SK-N-SH (cell line): ENCODE measurements around the gene KLHL13. TPM values are rescaled to one million over a fixed set of nuclear protein-coding genes. Genes with fewer than 3 reads are reported as not detected.

Source experiments
- CTCF ChIA-PET: fragments of 300-600, 350-600 bp; formaldehyde crosslinking; extraction: SDS; loops from one replicate; lab custom pipeline; 2021; lab: Yijun Ruan, JAX
- POLR2A ChIA-PET: fragments of 350-600 bp; sonication (Branson Sonifier 250); formaldehyde crosslinking; extraction: SDS; loops from one replicate; lab custom pipeline; 2020; ENCODE audit warnings: antibody characterized with exemption, inconsistent platforms; lab: Yijun Ruan, JAX
- DNase-seq: peaks from one replicate; pipeline ENCODE4 v3.0.0; 2012
- H2AFZ ChIP-seq: fragments of 200-600 bp; sonication (generic); 2 replicates; pipeline ENCODE4 v1.8.1; 2016; ENCODE audit warnings: antibody characterized with exemption, mild to moderate bottlenecking, low read depth
- H3F3A ChIP-seq: fragments of 200-600 bp; sonication (generic); replicated peaks from 2 replicates; pipeline ENCODE3; 2016; ENCODE audit warnings: antibody characterized with exemption, mild to moderate bottlenecking; ENCODE audit not compliant: insufficient read depth
- H3K27ac ChIP-seq, 2 experiments: fragments of 200-500 bp in 1 of 2; fragments of 200-600 bp in 1 of 2; sonication (Bioruptor generic) in 1 of 2; sonication (generic), shearing (Covaris generic) in 1 of 2; 2 replicates each; pipeline versions ENCODE4 v1.5.1 to v1.6.1; 2014 to 2016; ENCODE audit warnings: low read depth in 2 of 2, inconsistent platforms in 1 of 2, low read length in 1 of 2, mild to moderate bottlenecking in 1 of 2, mixed read lengths in 1 of 2
- H3K27me3 ChIP-seq: fragments of 200-600 bp; sonication (generic), shearing (Covaris generic); 2 replicates; pipeline ENCODE4 v1.6.1; 2016; ENCODE audit warnings: mixed run types; ENCODE audit not compliant: insufficient read depth
- H3K36me3 ChIP-seq, 2 experiments: fragments of 200-500 bp in 1 of 2; fragments of 200-600 bp in 1 of 2; sonication (Bioruptor generic) in 1 of 2; sonication (generic) in 1 of 2; replicated peaks in 1 of 2; 2 replicates each; pipeline versions ENCODE3 to v1.5.1; 2014 to 2016; ENCODE audit warnings: low read length in 1 of 2, mild to moderate bottlenecking in 1 of 2; ENCODE audit not compliant: insufficient read depth in 2 of 2, control insufficient read depth in 1 of 2
- H3K4me1 ChIP-seq, 2 experiments: fragments of 200-500 bp in 1 of 2; fragments of 200-600 bp in 1 of 2; sonication (Bioruptor generic) in 1 of 2; sonication (generic), shearing (Covaris generic) in 1 of 2; 2 replicates each; pipeline versions ENCODE4 v1.5.1 to v1.6.1; 2014 to 2016; ENCODE audit warnings: low read depth in 1 of 2, low read length in 1 of 2, mixed run types in 1 of 2; ENCODE audit not compliant: insufficient read depth in 2 of 2, control insufficient read depth in 1 of 2
- H3K4me2 ChIP-seq: fragments of 200-600 bp; sonication (generic), shearing (Covaris generic); 2 replicates; pipeline ENCODE4 v1.6.1; 2017; ENCODE audit warnings: mixed run types
- H3K4me3 ChIP-seq, 2 experiments: fragments of 200-500 bp in 1 of 2; fragments of 200-600 bp in 1 of 2; sonication (Bioruptor generic) in 1 of 2; sonication (generic), shearing (Covaris generic) in 1 of 2; 2 replicates each; pipeline versions ENCODE4 v1.5.1 to v1.8.1; 2014 to 2016; ENCODE audit warnings: low read depth in 2 of 2, inconsistent platforms in 1 of 2, low read length in 1 of 2, mild to moderate bottlenecking in 1 of 2, mixed read lengths in 1 of 2, moderate library complexity in 1 of 2
- H3K79me2 ChIP-seq: fragments of 200-600 bp; sonication (generic); 2 replicates; pipeline ENCODE4 v1.8.1; 2017; ENCODE audit warnings: mild to moderate bottlenecking; ENCODE audit not compliant: insufficient read depth
- H3K9ac ChIP-seq: fragments of 200-600 bp; sonication (generic); 2 replicates; pipeline ENCODE4 v1.6.1; 2017; ENCODE audit warnings: mixed run types
- H3K9me2 ChIP-seq: fragments of 200-600 bp; sonication (generic); 2 replicates; pipeline ENCODE4 v1.6.1; 2017; ENCODE audit warnings: mixed run types
- H3K9me3 ChIP-seq: fragments of 200-600 bp; sonication (generic); 2 replicates; pipeline ENCODE4 v1.6.1; 2017; ENCODE audit warnings: mixed run types, mild to moderate bottlenecking, moderate library complexity
- H4K20me1 ChIP-seq: fragments of 200-600 bp; sonication (generic); 2 replicates; pipeline ENCODE4 v1.6.1; 2017; ENCODE audit warnings: mild to moderate bottlenecking, mixed run types; ENCODE audit not compliant: insufficient read depth
- ELF1 ChIP-seq: IDR thresholded peaks from 2 replicates; pipeline ENCODE4 v1.4.0; 2012
- FOXJ3 ChIP-seq: sonication (generic); formaldehyde crosslinking; IDR thresholded peaks from 2 replicates; pipeline ENCODE4 v1.5.1; 2020; ENCODE audit warnings: mild to moderate bottlenecking, missing genetic modification reagents
- GABPA ChIP-seq: IDR thresholded peaks from 2 replicates; pipeline ENCODE4 v1.4.0; 2012; ENCODE audit warnings: low read depth, mild to moderate bottlenecking
- GATA2 ChIP-seq: sonication (generic); formaldehyde crosslinking; IDR thresholded peaks from 2 replicates; pipeline ENCODE4 v1.5.0; 2020; ENCODE audit warnings: mild to moderate bottlenecking, missing genetic modification reagents
- IRF3 ChIP-seq: fragments of 150-350 bp; IDR thresholded peaks from 2 replicates; pipeline ENCODE4 v1.6.1; 2016; ENCODE audit warnings: mild to moderate bottlenecking, low read depth, low read length
- JUND ChIP-seq: IDR thresholded peaks from 2 replicates; pipeline ENCODE4 v1.4.0; 2012
- MEF2A ChIP-seq: IDR thresholded peaks from 2 replicates; pipeline ENCODE4 v1.4.0; 2012; ENCODE audit warnings: low read depth, borderline replicate concordance
- POLR2AphosphoS5 ChIP-seq: IDR thresholded peaks from 2 replicates; pipeline ENCODE4 v1.6.1; 2012; ENCODE audit warnings: low read depth, low read length
- RAD21 ChIP-seq: IDR thresholded peaks from 2 replicates; pipeline ENCODE4 v1.6.1; 2012; ENCODE audit warnings: mild to moderate bottlenecking, low read length
- REST ChIP-seq: IDR thresholded peaks from 2 replicates; pipeline ENCODE4 v1.6.1; 2012; ENCODE audit warnings: mild to moderate bottlenecking, low read depth, low read length, moderate library complexity
- TAF1 ChIP-seq: IDR thresholded peaks from 2 replicates; pipeline ENCODE4 v1.6.1; 2012; ENCODE audit warnings: low read depth, mild to moderate bottlenecking, low read length, moderate library complexity, borderline replicate concordance
- TCF12 ChIP-seq: IDR thresholded peaks from 2 replicates; pipeline ENCODE4 v1.4.0; 2012
- USF1 ChIP-seq: IDR thresholded peaks from 2 replicates; pipeline ENCODE4 v1.4.0; 2012; ENCODE audit warnings: low read depth, borderline replicate concordance
- USF2 ChIP-seq: fragments of 150-350 bp; IDR thresholded peaks from 2 replicates; pipeline ENCODE4 v1.6.1; 2017; ENCODE audit warnings: antibody characterized with exemption, low read length, low read depth, borderline replicate concordance
- YY1 ChIP-seq: IDR thresholded peaks from 2 replicates; pipeline ENCODE4 v1.4.0; 2012; ENCODE audit warnings: low read depth, mild to moderate bottlenecking
- ZBTB33 ChIP-seq: IDR thresholded peaks from 2 replicates; pipeline ENCODE4 v1.4.0; 2012; ENCODE audit warnings: low read depth, borderline replicate concordance
- WGBS: methylation state at CpG from one replicate; pipeline ENCODE4 v1.1.6; 2017; ENCODE audit warnings: low lambda C conversion rate; 5-methylcytosine and 5-hydroxymethylcytosine counted together
- polyA plus RNA-seq, 3 experiments: library from polyadenylated mRNA; depleted of rRNA; stranded (reverse); fragments of >200 nt; gene quantifications; 2 replicates each; pipeline ENCODE4 v1.2.3, GENCODE V29; 2012

Gene KLHL13
- polyA plus RNA-seq, 1 of the 3 experiments (the other 2 are of a cell fraction): 19.5 TPM

- peak; percentile 61 for TF ChIP-seq RAD21
- no peak for TF ChIP-seq ELF1
These were observed 131.4 kb downstream of the KLHL13 start (continued) for GRCh38 chrX:117985241-117985640.

GRCh38 chrX:117982694-117983392, 133.8 kb downstream of the KLHL13 start:
- TF ChIP-seq GATA2 (CRISPR knock-in tag): peak; percentile 73
- no peak for TF ChIP-seq POLR2AphosphoS5
- Histone ChIP-seq H3K27me3 (no peaks in the 10 kb centered on the region), H3K9me3 (no peaks in the 10 kb centered on the region), H3K27ac (peak overlapping the region in 1 of 2 experiments; percentile 68; a peak in 2 of 4 replicates), H3K79me2 (peaks cover 4% of the 10 kb centered on the region; the same call in 1 of the 2 replicates), H2AFZ (no peak overlapping the region), H4K20me1 (no peaks in the 10 kb centered on the region; the same call in 1 of the 2 replicates), H3K4me2 (no peak overlapping the region), H3K9ac (no peak overlapping the region), H3K4me1 (peaks cover 0 to 8% of the 10 kb centered on the region in 2 experiments; a peak in 2 of 4 replicates), H3K36me3 (no peaks in the 10 kb centered on the region), H3F3A (no peaks in the 10 kb centered on the region), H3K4me3 (no peak overlapping the region), H3K9me2 (no peaks in the 10 kb centered on the region)
- POLR2A ChIA-PET: no interaction called here
- CTCF ChIA-PET: interaction anchor here (3.1 to 4.3 kb wide), 2 partner anchors 8 to 15 kb away, joined by 12 to 35 read pairs; no protein-coding TSS in a partner anchor
- DNase-seq: no peak
- WGBS: 62% methylated on average over 4 of the region's 4 CpGs

- WGBS: 43% methylated on average over 1 of the region's 1 CpG
- no peak overlapping the region for H3K4me3 ChIP-seq
- peaks cover 4% of the 10 kb centered on the region; the same call in 1 of the 2 replicates for H3K79me2 ChIP-seq
- H3K27ac ChIP-seq: no peak overlapping the region; a peak in 1 of 4 replicates
- no peak overlapping the region for H3K4me2 ChIP-seq
- H3K9me3 ChIP-seq: no peaks in the 10 kb centered on the region
- no peak for DNase-seq
- H3K9me2 ChIP-seq: no peaks in the 10 kb centered on the region
- ChIA-PET CTCF (no interaction called here), POLR2A (no interaction called here)
- H4K20me1 ChIP-seq: no peaks in the 10 kb centered on the region
- no peaks in the 10 kb centered on the region for H3K27me3 ChIP-seq
- peaks cover 0 to 7% of the 10 kb centered on the region in 2 experiments; a peak in 2 of 4 replicates for H3K4me1 ChIP-seq
- no peak overlapping the region for H3K9ac ChIP-seq
- no peaks in the 10 kb centered on the region for H3K36me3 ChIP-seq
- no peak overlapping the region for H2AFZ ChIP-seq
- no peaks in the 10 kb centered on the region for H3F3A ChIP-seq
- TF ChIP-seq USF2: no peak
- TF ChIP-seq YY1: no peak
- TF ChIP-seq ZBTB33: no peak
- no peak for TF ChIP-seq REST
- TF ChIP-seq TCF12: no peak
- no peak for TF ChIP-seq JUND
- no peak for TF ChIP-seq MEF2A
- no peak for TF ChIP-seq USF1
- TF ChIP-seq ELF1: no peak
- no peak for TF ChIP-seq POLR2AphosphoS5
- no peak for TF ChIP-seq IRF3
- no peak for TF ChIP-seq TAF1
- no peak for TF ChIP-seq RAD21
- no peak for TF ChIP-seq GABPA
- TF ChIP-seq FOXJ3 (CRISPR knock-in tag): no peak
These were observed 138.2 kb downstream of the KLHL13 start for GRCh38 chrX:117978402-117978801.
